Measurements from ENCODE around the gene APOC1. TPM values are rescaled to one million over a fixed set of nuclear protein-coding genes. Genes with fewer than 3 reads are reported as not detected.

Gene APOC1
- total RNA-seq, 1 donor from 2014 or later: 816 TPM

DNA sequence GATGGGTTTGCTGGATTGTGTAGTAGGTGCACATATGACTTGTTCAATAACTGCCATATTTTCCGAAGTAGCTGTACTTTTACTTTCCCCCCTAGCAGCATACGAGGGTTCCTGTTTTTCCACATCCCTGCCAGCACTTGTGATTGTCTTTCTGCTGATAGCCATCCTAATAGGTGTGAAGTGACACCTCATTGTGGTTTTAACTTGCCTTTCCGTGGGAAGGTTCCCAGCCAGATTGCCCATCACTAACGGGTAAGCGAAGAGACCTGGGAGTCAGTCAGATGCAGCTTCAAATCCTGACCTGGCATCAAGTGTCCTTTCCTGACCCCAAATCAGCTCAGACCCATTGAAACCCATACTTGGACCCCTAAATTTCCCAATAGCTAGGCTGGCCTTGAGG is 45.3 kb downstream of the APOC1 start:
- peaks cover 42% of the 10 kb centered on the region for H3K36me3 ChIP-seq
- intact Hi-C loops (cut with DNase I): no loop called here
- TF ChIP-seq, protein P1, sequence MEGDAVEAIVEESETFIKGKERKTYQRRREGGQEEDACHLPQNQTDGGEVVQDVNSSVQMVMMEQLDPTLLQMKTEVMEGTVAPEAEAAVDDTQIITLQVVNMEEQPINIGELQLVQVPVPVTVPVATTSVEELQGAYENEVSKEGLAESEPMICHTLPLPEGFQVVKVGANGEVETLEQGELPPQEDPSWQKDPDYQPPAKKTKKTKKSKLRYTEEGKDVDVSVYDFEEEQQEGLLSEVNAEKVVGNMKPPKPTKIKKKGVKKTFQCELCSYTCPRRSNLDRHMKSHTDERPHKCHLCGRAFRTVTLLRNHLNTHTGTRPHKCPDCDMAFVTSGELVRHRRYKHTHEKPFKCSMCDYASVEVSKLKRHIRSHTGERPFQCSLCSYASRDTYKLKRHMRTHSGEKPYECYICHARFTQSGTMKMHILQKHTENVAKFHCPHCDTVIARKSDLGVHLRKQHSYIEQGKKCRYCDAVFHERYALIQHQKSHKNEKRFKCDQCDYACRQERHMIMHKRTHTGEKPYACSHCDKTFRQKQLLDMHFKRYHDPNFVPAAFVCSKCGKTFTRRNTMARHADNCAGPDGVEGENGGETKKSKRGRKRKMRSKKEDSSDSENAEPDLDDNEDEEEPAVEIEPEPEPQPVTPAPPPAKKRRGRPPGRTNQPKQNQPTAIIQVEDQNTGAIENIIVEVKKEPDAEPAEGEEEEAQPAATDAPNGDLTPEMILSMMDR (IDR thresholded peaks at IDR 0.05): no peak
- H3K4me3 ChIP-seq: no peak overlapping the region
- H3K27me3 ChIP-seq (ENCODE audit: low read depth): no peaks in the 10 kb centered on the region
- ATAC-seq (no peak), DNase-seq (no peak)
- no peak overlapping the region for H3K27ac ChIP-seq
- H3K4me1 ChIP-seq: peaks cover 21% of the 10 kb centered on the region
- H3K9me3 ChIP-seq: no peaks in the 10 kb centered on the region

DNA sequence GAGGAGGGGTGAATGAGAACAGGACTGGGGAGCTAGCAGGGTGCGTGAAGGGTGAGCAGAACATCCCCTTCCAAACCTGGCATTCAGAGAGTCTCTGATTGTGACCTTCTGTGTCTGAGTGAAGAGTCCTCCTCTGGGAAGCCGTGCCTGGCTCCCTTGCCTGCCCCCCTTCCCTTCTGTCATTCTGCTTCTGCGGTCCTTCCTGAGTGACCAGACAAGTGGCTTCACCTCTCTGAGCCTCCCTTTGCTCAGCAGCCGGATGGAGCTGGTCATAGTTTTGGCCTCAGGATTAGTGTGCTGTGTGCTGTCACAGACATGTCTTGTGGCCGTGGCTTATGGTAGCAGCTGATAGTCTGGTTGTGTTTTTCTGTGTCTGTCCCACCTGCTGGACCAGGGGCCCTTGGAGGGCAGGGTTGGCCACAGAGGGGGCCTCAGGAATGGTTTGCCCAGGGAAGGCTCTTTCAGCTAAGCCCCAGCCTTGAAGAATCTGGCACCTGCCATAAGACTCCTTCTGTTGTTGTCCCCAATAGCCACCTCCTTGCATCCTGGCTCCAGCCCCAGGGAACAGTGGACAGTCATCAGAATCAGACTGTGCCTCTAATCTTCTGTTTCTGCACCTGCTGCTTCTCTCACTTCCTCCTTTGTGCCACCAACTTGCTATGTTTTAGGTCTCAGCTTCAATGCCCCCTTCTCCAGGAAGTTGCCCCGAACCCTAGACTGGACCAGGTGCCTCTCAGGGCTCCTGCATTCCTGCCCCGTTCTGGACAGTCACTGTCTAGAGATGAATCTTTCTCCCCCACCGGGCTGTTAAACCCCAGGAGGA is 46.7 kb downstream of the APOC1 start:
- H3K27me3 ChIP-seq (ENCODE audit: low read depth): no peaks in the 10 kb centered on the region
- H3K4me3 ChIP-seq: no peak overlapping the region
- peaks cover 16% of the 10 kb centered on the region for H3K4me1 ChIP-seq
- TF ChIP-seq, protein P1 (IDR thresholded peaks at IDR 0.05): no peak
- DNase-seq (no peak), ATAC-seq (no peak)
- peaks cover 56% of the 10 kb centered on the region for H3K36me3 ChIP-seq
- intact Hi-C loops (cut with DNase I): no loop called here
- H3K27ac ChIP-seq: no peak overlapping the region
- H3K9me3 ChIP-seq: no peaks in the 10 kb centered on the region

GRCh38 chr19:44961821-44962220 is 47.4 kb downstream of the APOC1 start:
- no peak overlapping the region for H3K27ac ChIP-seq
- TF ChIP-seq, protein P1 (IDR thresholded peaks at IDR 0.05): no peak
- peaks cover 9% of the 10 kb centered on the region for H3K4me1 ChIP-seq
- H3K9me3 ChIP-seq: no peaks in the 10 kb centered on the region
- peaks cover 64% of the 10 kb centered on the region for H3K36me3 ChIP-seq
- no peaks in the 10 kb centered on the region for H3K27me3 ChIP-seq (ENCODE audit: low read depth)
- intact Hi-C loops (cut with DNase I): no loop called here
- peak in 1 of 2 donors; percentile 6 for ATAC-seq
- DNase-seq: no peak
- H3K4me3 ChIP-seq: no peak overlapping the region

GRCh38 chr19:44968118-44968517 is 53.7 kb downstream of the APOC1 start:
- peaks cover 74% of the 10 kb centered on the region for H3K36me3 ChIP-seq
- no peak for ATAC-seq

DNA sequence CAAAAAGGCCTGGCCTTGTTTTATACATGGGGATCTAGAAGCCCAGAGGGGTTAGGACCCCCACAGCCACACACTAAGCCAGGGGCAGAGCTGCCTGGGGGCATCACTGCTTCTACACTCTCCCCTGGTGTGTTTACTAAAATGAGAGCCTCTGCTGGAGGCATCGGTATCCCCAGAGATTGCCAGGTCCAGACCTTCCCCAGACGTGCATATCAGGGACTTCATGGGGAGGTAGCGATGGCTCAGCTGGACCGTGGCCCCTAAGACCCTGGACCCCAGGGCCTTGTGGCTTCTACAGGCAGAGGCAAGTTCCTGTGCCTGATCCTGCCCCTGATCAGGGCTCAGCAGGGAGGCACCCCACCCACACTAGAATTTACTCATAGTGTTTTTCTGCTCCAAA is 54.3 kb downstream of the APOC1 start:
- no peak overlapping the region for H3K27ac ChIP-seq
- intact Hi-C loops (cut with DNase I): no loop called here
- no peaks in the 10 kb centered on the region for H3K4me1 ChIP-seq
- TF ChIP-seq, protein P1 (IDR thresholded peaks at IDR 0.05): no peak
- peaks cover 75% of the 10 kb centered on the region for H3K36me3 ChIP-seq
- no peaks in the 10 kb centered on the region for H3K9me3 ChIP-seq
- H3K4me3 ChIP-seq: no peak overlapping the region
- DNase-seq: no peak
- no peaks in the 10 kb centered on the region for H3K27me3 ChIP-seq (ENCODE audit: low read depth)
- no peak for ATAC-seq

More at GRCh38 chr19:44968118-44968517, 53.7 kb downstream of the APOC1 start:
- Histone ChIP-seq H3K27ac (no peak overlapping the region), H3K4me1 (no peaks in the 10 kb centered on the region), H3K4me3 (no peak overlapping the region), H3K27me3 (ENCODE audit: low read depth) (no peaks in the 10 kb centered on the region), H3K9me3 (no peaks in the 10 kb centered on the region)
- DNase-seq: no peak
- intact Hi-C loops (cut with DNase I): no loop called here
- TF ChIP-seq, protein P1 (IDR thresholded peaks at IDR 0.05): no peak

Other genes starting within 250 kb of the APOC1 start
- 7.7 TPM for gene CEACAM19, start 243.1 kb upstream of the APOC1 start, total RNA-seq
- not detected for gene CEACAM16, start 215.5 kb upstream of the APOC1 start, total RNA-seq
- 41.0 TPM for gene BCL3, start 165.9 kb upstream of the APOC1 start, total RNA-seq
- 2.3 TPM for gene CBLC, start 136.7 kb upstream of the APOC1 start, total RNA-seq
- gene BCAM, start 105.5 kb upstream of the APOC1 start, total RNA-seq: 205 TPM
- gene NECTIN2, start 68.3 kb upstream of the APOC1 start, total RNA-seq: 75.1 TPM
- 40.8 TPM for gene TOMM40, start 23.4 kb upstream of the APOC1 start, total RNA-seq
- 447 TPM for gene APOE, start 8.8 kb upstream of the APOC1 start, total RNA-seq
- 0.68 TPM for gene APOC4, start 27.6 kb downstream of the APOC1 start, total RNA-seq
- gene APOC2, start 31.4 kb downstream of the APOC1 start, total RNA-seq: 30.2 TPM
- gene CLPTM1, start 40.8 kb downstream of the APOC1 start, total RNA-seq: 104 TPM
- 12.2 TPM for gene RELB, start 86.9 kb downstream of the APOC1 start, total RNA-seq
- 71.7 TPM for gene CLASRP, start 124.4 kb downstream of the APOC1 start, total RNA-seq
- 1.7 TPM for gene ZNF296, start 161.9 kb downstream of the APOC1 start, total RNA-seq
- gene GEMIN7, start 164.7 kb downstream of the APOC1 start, total RNA-seq: 16.1 TPM
- gene PPP1R37, start 178.6 kb downstream of the APOC1 start, total RNA-seq: 29.1 TPM
- not detected for gene NKPD1, start 246.4 kb downstream of the APOC1 start, total RNA-seq